ENCODE data around the gene RTL10. TPM values are rescaled to one million over a fixed set of nuclear protein-coding genes. Genes with fewer than 3 reads are reported as not detected.

Gene RTL10
- total RNA-seq, 5 donors from 2014 or later (not counting 1 experiment from before 2014, with no cell fraction given) = 21.1 to 35.1 (median 28.5) TPM

- no peak for ATAC-seq (replicated peaks in 1 of 4)
Observed at GRCh38 chr22:19811811-19812771, 42.6 kb downstream of the RTL10 start.

DNA sequence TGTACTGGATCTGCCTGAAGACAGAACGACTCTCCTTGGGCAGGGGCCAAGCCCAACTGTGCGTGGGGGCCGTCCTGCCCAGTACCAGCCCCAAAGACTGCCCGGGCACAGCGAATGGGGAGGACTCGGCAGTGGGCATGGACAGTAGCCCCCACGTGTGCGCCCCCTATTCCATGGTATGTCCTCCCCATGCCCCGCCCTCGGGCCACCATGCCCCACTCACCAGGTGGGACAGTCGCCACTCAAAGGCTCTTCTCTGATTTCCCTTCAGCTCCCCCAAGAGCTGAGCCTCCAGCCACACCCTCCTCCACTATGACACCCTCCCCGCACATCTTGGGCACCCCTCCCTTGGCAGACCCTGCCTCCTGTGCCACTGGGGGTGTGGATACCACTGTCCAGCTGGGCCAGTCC lies 43.5 kb downstream of the RTL10 start:
- no peak overlapping the region for H3K27ac Mint-ChIP-seq

More at GRCh38 chr22:19811811-19812771, 42.6 kb downstream of the RTL10 start:
- peak in 2 of 35 experiments; percentile 3 to 19 for DNase-seq
- Histone ChIP-seq H3K9me3 (no peaks in the 10 kb centered on the region), H3K36me3 (ENCODE audit: control insufficient read depth in 2 of 2, extremely low read depth in 1 of 2, insufficient read depth in 1 of 2, low read length in 1 of 2) (peaks cover 0 to 12% of the 10 kb centered on the region in 2 donors), H3K27me3 (replicated peaks in 1 of 2; ENCODE audit: control insufficient read depth in 2 of 2, extremely low read depth in 1 of 2, insufficient read depth in 2 of 2, low read length in 1 of 2) (no peaks in the 10 kb centered on the region), H3K4me1 (ENCODE audit: control insufficient read depth in 1 of 2, extremely low read depth in 1 of 2, insufficient read depth in 2 of 2, low read length in 2 of 2) (peaks cover 6 to 19% of the 10 kb centered on the region in 2 experiments), H3K4me3 (ENCODE audit: control insufficient read depth in 1 of 2, extremely low read depth in 1 of 2, low read length in 1 of 2) (no peak overlapping the region), H3K27ac (ENCODE audit: low read length) (no peak overlapping the region)
- Mint-ChIP-seq H3K27ac (no peak overlapping the region), H3K9me3 (no peaks in the 10 kb centered on the region), H3K27me3 (no peaks in the 10 kb centered on the region), H3K36me3 (peaks cover 29% of the 10 kb centered on the region), H3K4me3 (no peak overlapping the region), H3K4me1 (peaks cover 0 to 11% (median 11%) of the 10 kb centered on the region in 3 donors)
- 94% methylated on average over 32 of the region's 36 CpGs for WGBS (ENCODE audit: insufficient coverage)
- ChIA-PET CTCF (no interaction called here), POLR2A (no interaction called here)

DNA sequence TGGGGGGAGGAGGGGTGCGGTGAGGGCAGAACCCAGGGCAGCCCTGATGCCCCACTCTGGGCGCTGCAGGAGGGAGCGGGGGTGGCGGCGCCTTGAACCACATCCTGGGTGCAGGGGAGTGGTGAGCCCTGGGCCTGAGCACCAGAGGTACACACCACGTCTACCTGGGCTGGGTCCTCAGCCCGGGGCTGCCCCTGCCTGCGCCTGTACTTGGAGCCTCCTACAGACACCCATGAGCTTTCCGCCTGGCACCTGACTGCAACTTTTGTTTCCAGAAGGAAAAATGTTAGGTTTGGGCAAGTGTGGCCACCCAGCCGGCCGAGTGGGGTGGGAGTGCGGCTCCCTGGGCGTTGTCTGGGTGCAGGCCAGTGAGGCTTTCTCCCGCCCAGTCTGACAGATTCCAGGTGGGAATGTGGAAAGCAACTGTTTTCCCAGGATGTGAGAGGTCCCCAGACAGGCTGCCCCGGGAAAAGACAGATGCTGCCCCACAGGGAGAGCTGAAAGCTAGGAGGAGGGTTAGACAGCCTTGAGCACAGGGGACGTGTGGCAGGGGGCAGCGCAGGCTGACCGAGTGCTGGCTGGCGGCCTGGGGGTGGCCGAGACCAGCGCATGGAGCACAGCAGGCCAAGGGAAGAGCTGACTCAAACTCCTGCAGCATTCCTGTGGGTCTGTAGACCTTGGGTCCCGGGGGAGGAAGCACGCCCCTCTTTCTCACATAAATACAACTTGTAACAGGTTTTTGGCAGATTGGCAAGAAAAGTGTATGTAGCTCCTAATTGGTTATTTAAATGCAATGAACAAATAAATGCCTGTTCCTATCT lies 44.1 kb downstream of the RTL10 start:
- Histone ChIP-seq H3K9me3 (no peaks in the 10 kb centered on the region), H3K27me3 (replicated peaks in 1 of 2; ENCODE audit: control insufficient read depth in 2 of 2, extremely low read depth in 1 of 2, insufficient read depth in 2 of 2, low read length in 1 of 2) (no peaks in the 10 kb centered on the region), H3K4me1 (ENCODE audit: control insufficient read depth in 1 of 2, extremely low read depth in 1 of 2, insufficient read depth in 2 of 2, low read length in 2 of 2) (peaks cover 6 to 19% of the 10 kb centered on the region in 2 experiments), H3K36me3 (ENCODE audit: control insufficient read depth in 2 of 2, extremely low read depth in 1 of 2, insufficient read depth in 1 of 2, low read length in 1 of 2) (peaks cover 4 to 21% of the 10 kb centered on the region in 2 donors), H3K4me3 (ENCODE audit: control insufficient read depth in 1 of 2, extremely low read depth in 1 of 2, low read length in 1 of 2) (no peak overlapping the region), H3K27ac (ENCODE audit: low read length) (no peak overlapping the region)
- peaks cover 25% of the 10 kb centered on the region for H3K36me3 Mint-ChIP-seq
- ChIA-PET POLR2A (interaction anchor here in 1 of 2 donors (0.9 kb wide), 1 partner anchor 15 kb away, joined by 3 read pairs; no protein-coding TSS in a partner anchor), CTCF (no interaction called here)
- ATAC-seq (replicated peaks in 1 of 4) = peak in 2 of 4 experiments; percentile 64 to 78
- no peak overlapping the region for H3K4me3 Mint-ChIP-seq
- DNase-seq = peak in 15 of 35 experiments; percentile 4 to 41 (median 23)
- no peaks in the 10 kb centered on the region for H3K27me3 Mint-ChIP-seq
- no peaks in the 10 kb centered on the region for H3K9me3 Mint-ChIP-seq
- peaks cover 0 to 11% (median 5%) of the 10 kb centered on the region in 3 donors for H3K4me1 Mint-ChIP-seq
- 78% methylated on average over 15 of the region's 23 CpGs for WGBS (ENCODE audit: insufficient coverage)
- H3K27ac Mint-ChIP-seq = no peak overlapping the region

More for the DNA sequence above, 43.5 kb downstream of the RTL10 start:
- no peaks in the 10 kb centered on the region for H3K9me3 Mint-ChIP-seq
- Histone ChIP-seq H3K9me3 (no peaks in the 10 kb centered on the region), H3K4me1 (ENCODE audit: control insufficient read depth in 1 of 2, extremely low read depth in 1 of 2, insufficient read depth in 2 of 2, low read length in 2 of 2) (peaks cover 6 to 19% of the 10 kb centered on the region in 2 experiments), H3K27me3 (replicated peaks in 1 of 2; ENCODE audit: control insufficient read depth in 2 of 2, extremely low read depth in 1 of 2, insufficient read depth in 2 of 2, low read length in 1 of 2) (no peaks in the 10 kb centered on the region), H3K4me3 (ENCODE audit: control insufficient read depth in 1 of 2, extremely low read depth in 1 of 2, low read length in 1 of 2) (no peak overlapping the region), H3K36me3 (ENCODE audit: control insufficient read depth in 2 of 2, extremely low read depth in 1 of 2, insufficient read depth in 1 of 2, low read length in 1 of 2) (peaks cover 0 to 16% of the 10 kb centered on the region in 2 donors), H3K27ac (ENCODE audit: low read length) (no peak overlapping the region)
- ATAC-seq (replicated peaks in 1 of 4) (no peak), DNase-seq (peak in 2 of 35 experiments; percentile 7 to 20)
- H3K27me3 Mint-ChIP-seq = no peaks in the 10 kb centered on the region
- no peak overlapping the region for H3K4me3 Mint-ChIP-seq
- peaks cover 0 to 11% (median 8%) of the 10 kb centered on the region in 3 donors for H3K4me1 Mint-ChIP-seq
- ChIA-PET CTCF (no interaction called here), POLR2A (no interaction called here)
- 95% methylated on average over 12 of the region's 12 CpGs for WGBS (ENCODE audit: insufficient coverage)
- peaks cover 28% of the 10 kb centered on the region for H3K36me3 Mint-ChIP-seq

DNA sequence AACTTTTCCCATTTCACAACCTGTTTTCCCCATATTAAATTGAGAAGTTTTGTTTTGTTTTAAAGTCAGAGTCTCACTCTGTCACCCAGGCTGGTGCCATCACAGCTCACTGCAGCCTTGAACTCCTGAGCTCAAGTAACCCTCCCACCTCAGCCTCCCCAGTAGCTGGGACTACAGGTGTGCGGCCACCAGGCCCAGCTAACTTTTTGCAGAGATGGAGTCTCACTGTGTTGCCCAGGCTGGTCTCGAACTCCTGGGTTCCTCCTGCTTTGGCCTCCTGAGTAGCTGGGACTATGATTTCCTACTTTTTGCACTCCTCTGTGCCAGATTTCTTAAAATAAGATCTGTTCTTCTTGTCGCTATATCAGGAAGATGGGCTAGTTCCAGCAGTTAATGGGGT lies 44.9 kb downstream of the RTL10 start:
- ATAC-seq (replicated peaks in 1 of 4) (no peak), DNase-seq (no peak)
- Mint-ChIP-seq H3K36me3 (peaks cover 21% of the 10 kb centered on the region), H3K4me3 (no peak overlapping the region), H3K27ac (no peak overlapping the region), H3K4me1 (peaks cover 0 to 11% (median 5%) of the 10 kb centered on the region in 3 donors), H3K27me3 (no peaks in the 10 kb centered on the region), H3K9me3 (no peaks in the 10 kb centered on the region)
- Histone ChIP-seq H3K9me3 (no peaks in the 10 kb centered on the region), H3K4me1 (ENCODE audit: control insufficient read depth in 1 of 2, extremely low read depth in 1 of 2, insufficient read depth in 2 of 2, low read length in 2 of 2) (peaks cover 6 to 19% of the 10 kb centered on the region in 2 experiments), H3K27me3 (replicated peaks in 1 of 2; ENCODE audit: control insufficient read depth in 2 of 2, extremely low read depth in 1 of 2, insufficient read depth in 2 of 2, low read length in 1 of 2) (no peaks in the 10 kb centered on the region), H3K36me3 (ENCODE audit: control insufficient read depth in 2 of 2, extremely low read depth in 1 of 2, insufficient read depth in 1 of 2, low read length in 1 of 2) (peaks cover 4 to 26% of the 10 kb centered on the region in 2 donors), H3K4me3 (ENCODE audit: control insufficient read depth in 1 of 2, extremely low read depth in 1 of 2, low read length in 1 of 2) (no peak overlapping the region), H3K27ac (ENCODE audit: low read length) (no peak overlapping the region)
- CTCF ChIA-PET = no interaction called here
- 95% methylated on average over 3 of the region's 3 CpGs for WGBS (ENCODE audit: insufficient coverage)
- POLR2A ChIA-PET = no interaction called here

GRCh38 chr22:19808873-19809478 lies 45.7 kb downstream of the RTL10 start:
- Histone ChIP-seq H3K36me3 (ENCODE audit: control insufficient read depth in 2 of 2, extremely low read depth in 1 of 2, insufficient read depth in 1 of 2, low read length in 1 of 2) (peaks cover 4 to 21% of the 10 kb centered on the region in 2 donors), H3K27ac (ENCODE audit: low read length) (no peak overlapping the region), H3K4me1 (ENCODE audit: control insufficient read depth in 1 of 2, extremely low read depth in 1 of 2, insufficient read depth in 2 of 2, low read length in 2 of 2) (peaks cover 6 to 19% of the 10 kb centered on the region in 2 experiments), H3K27me3 (replicated peaks in 1 of 2; ENCODE audit: control insufficient read depth in 2 of 2, extremely low read depth in 1 of 2, insufficient read depth in 2 of 2, low read length in 1 of 2) (no peaks in the 10 kb centered on the region), H3K9me3 (no peaks in the 10 kb centered on the region), H3K4me3 (ENCODE audit: control insufficient read depth in 1 of 2, extremely low read depth in 1 of 2, low read length in 1 of 2) (no peak overlapping the region)
- peaks cover 13% of the 10 kb centered on the region for H3K36me3 Mint-ChIP-seq
- POLR2A ChIA-PET = no interaction called here
- DNase-seq = no peak
- CTCF ChIA-PET = no interaction called here
- no peaks in the 10 kb centered on the region for H3K9me3 Mint-ChIP-seq
- H3K27me3 Mint-ChIP-seq = no peaks in the 10 kb centered on the region
- no peak for ATAC-seq (replicated peaks in 1 of 4)
- peaks cover 0 to 11% (median 5%) of the 10 kb centered on the region in 3 donors for H3K4me1 Mint-ChIP-seq
- H3K27ac Mint-ChIP-seq = no peak overlapping the region
- no peak overlapping the region for H3K4me3 Mint-ChIP-seq
- 96% methylated on average over 5 of the region's 11 CpGs for WGBS (ENCODE audit: insufficient coverage)

Measured in T-cell (primary cell).